ENCODE results near the gene TRIM56.
"Not testable (repeated sequence)": the region's sequence is repeated elsewhere in the genome, so short reads cannot be mapped to it uniquely, and the experiment has no call there.

Gene TRIM56

DNA sequence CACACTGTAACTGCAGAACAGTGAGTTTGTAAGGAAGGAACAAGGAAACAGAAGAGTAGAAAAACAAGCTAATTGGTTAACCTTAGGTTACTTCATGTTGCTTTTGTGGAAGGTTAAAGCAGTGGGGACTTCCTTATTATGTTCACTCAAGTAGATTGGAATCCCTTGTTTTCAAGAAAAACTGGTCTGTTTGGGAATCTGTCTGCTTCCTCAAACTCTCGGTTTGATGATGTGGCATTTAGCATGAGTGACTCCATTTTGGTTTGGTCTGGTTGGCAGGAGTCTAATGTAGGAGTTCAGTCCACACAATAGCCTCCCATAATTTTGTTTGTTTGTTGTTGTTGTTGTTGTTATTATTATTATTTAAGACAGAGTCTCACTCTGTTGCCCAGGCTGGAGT is 3.8 kb upstream of the TRIM56 start:
- in situ Hi-C loops (cut with HindIII; ENCODE audit: low sequenced_read_pairs), result no loop called here
- H3K4me3 ChIP-seq (ENCODE audit: low read depth, low read length), result no peak overlapping the region
- no peak for DNase-seq (ENCODE audit: low read depth, low spot score)
- TF ChIP-seq, protein P1, sequence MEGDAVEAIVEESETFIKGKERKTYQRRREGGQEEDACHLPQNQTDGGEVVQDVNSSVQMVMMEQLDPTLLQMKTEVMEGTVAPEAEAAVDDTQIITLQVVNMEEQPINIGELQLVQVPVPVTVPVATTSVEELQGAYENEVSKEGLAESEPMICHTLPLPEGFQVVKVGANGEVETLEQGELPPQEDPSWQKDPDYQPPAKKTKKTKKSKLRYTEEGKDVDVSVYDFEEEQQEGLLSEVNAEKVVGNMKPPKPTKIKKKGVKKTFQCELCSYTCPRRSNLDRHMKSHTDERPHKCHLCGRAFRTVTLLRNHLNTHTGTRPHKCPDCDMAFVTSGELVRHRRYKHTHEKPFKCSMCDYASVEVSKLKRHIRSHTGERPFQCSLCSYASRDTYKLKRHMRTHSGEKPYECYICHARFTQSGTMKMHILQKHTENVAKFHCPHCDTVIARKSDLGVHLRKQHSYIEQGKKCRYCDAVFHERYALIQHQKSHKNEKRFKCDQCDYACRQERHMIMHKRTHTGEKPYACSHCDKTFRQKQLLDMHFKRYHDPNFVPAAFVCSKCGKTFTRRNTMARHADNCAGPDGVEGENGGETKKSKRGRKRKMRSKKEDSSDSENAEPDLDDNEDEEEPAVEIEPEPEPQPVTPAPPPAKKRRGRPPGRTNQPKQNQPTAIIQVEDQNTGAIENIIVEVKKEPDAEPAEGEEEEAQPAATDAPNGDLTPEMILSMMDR (IDR thresholded peaks at IDR 0.05; ENCODE audit: low read depth, low read length), result no peak

DNA sequence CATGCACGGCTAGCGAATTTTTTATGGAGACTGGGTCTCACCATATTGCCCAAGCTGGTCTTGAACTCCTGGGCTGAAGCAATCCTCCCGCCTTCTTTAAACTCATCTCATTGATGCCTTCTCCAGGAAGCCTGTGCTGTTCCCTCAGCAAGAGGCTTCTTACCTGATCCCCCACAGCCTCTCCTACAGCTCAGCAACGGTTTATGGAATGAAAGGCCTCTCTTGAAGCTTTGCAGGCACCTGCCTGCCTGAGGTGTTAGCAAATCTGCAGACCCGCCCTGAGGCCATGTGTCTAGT is 468 bp upstream of the TRIM56 start:
- no peak for DNase-seq (ENCODE audit: low read depth, low spot score)
- H3K4me3 ChIP-seq (ENCODE audit: low read depth, low read length), result no peak overlapping the region
- TF ChIP-seq, protein P1 (IDR thresholded peaks at IDR 0.05; ENCODE audit: low read depth, low read length), result no peak
- in situ Hi-C loops (cut with HindIII; ENCODE audit: low sequenced_read_pairs), result no loop called here

DNA sequence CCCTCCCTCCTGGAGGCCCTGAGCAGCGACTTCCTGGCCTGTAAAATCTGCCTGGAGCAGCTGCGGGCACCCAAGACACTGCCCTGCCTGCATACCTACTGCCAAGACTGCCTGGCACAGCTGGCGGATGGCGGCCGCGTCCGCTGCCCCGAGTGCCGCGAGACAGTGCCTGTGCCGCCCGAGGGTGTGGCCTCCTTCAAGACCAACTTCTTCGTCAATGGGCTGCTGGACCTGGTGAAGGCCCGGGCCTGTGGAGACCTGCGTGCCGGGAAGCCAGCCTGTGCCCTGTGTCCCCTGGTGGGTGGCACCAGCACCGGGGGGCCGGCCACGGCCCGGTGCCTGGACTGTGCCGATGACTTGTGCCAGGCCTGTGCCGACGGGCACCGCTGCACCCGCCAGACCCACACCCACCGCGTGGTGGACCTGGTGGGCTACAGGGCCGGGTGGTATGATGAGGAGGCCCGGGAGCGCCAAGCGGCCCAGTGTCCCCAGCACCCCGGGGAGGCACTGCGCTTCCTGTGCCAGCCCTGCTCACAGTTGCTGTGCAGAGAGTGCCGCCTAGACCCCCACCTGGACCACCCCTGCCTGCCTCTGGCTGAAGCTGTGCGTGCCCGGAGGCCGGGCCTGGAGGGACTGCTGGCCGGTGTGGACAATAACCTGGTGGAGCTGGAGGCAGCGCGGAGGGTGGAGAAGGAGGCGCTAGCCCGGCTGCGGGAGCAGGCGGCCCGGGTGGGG is 2.2 kb downstream of the TRIM56 start:
- TF ChIP-seq, protein P1 (IDR thresholded peaks at IDR 0.05; ENCODE audit: low read depth, low read length), result no peak
- H3K4me3 ChIP-seq (ENCODE audit: low read depth, low read length), result no peak overlapping the region
- in situ Hi-C loops (cut with HindIII; ENCODE audit: low sequenced_read_pairs), result no loop called here
- no peak for DNase-seq (ENCODE audit: low read depth, low spot score)

DNA sequence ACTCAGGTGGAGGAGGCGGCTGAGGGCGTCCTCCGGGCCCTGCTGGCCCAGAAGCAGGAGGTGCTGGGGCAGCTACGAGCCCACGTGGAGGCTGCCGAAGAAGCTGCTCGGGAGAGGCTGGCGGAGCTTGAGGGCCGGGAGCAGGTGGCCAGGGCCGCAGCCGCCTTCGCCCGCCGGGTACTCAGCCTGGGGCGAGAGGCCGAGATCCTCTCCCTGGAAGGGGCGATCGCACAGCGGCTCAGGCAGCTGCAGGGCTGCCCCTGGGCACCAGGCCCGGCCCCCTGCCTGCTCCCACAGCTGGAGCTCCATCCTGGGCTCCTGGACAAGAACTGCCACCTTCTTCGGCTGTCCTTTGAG is 2.8 kb downstream of the TRIM56 start:
- no peak overlapping the region for H3K4me3 ChIP-seq (ENCODE audit: low read depth, low read length)
- TF ChIP-seq, protein P1 (IDR thresholded peaks at IDR 0.05; ENCODE audit: low read depth, low read length), result no peak
- in situ Hi-C loops (cut with HindIII; ENCODE audit: low sequenced_read_pairs), result no loop called here
- DNase-seq (ENCODE audit: low read depth, low spot score), result no peak

DNA sequence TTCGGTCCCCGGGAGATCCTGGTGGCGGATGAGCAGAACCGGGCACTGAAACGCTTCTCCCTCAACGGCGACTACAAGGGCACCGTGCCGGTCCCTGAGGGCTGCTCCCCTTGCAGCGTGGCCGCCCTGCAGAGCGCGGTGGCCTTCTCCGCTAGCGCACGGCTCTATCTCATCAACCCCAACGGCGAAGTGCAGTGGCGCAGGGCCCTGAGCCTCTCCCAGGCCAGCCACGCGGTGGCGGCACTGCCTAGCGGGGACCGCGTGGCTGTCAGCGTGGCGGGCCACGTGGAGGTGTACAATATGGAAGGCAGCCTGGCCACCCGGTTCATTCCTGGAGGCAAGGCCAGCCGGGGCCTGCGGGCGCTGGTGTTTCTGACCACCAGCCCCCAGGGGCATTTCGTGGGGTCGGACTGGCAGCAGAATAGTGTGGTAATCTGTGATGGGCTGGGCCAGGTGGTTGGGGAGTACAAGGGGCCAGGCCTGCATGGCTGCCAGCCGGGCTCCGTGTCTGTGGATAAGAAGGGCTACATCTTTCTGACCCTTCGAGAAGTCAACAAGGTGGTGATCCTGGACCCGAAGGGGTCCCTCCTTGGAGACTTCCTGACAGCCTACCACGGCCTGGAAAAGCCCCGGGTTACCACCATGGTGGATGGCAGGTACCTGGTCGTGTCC is 3.7 kb downstream of the TRIM56 start:
- in situ Hi-C loops (cut with HindIII; ENCODE audit: low sequenced_read_pairs), result no loop called here
- TF ChIP-seq, protein P1 (IDR thresholded peaks at IDR 0.05; ENCODE audit: low read depth, low read length), result no peak
- H3K4me3 ChIP-seq (ENCODE audit: low read depth, low read length), result no peak overlapping the region
- DNase-seq (ENCODE audit: low read depth, low spot score), result no peak

DNA sequence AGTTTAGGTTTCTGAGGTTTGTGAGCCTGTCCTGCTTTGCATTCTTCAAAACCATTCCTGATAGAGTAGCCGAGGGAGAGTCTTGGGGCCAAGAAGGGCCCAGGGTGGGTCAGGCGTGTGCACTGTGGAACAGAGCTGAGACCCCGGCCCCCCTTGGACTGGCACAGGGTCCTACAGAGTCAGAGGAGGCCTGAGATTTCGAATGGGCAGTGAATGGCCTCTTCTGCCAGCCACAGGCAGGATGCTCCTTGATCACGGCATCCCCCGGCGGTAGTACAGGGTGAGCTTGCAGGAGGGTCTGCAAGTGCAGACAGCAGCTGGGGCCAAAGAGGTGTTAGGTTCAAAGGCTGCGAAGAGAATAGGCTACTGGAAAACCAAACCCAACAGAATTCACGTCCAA is 4.6 kb downstream of the TRIM56 start:
- in situ Hi-C loops (cut with HindIII; ENCODE audit: low sequenced_read_pairs), result no loop called here
- TF ChIP-seq, protein P1 (IDR thresholded peaks at IDR 0.05; ENCODE audit: low read depth, low read length), result no peak
- no peak overlapping the region for H3K4me3 ChIP-seq (ENCODE audit: low read depth, low read length)
- no peak for DNase-seq (ENCODE audit: low read depth, low spot score)

DNA sequence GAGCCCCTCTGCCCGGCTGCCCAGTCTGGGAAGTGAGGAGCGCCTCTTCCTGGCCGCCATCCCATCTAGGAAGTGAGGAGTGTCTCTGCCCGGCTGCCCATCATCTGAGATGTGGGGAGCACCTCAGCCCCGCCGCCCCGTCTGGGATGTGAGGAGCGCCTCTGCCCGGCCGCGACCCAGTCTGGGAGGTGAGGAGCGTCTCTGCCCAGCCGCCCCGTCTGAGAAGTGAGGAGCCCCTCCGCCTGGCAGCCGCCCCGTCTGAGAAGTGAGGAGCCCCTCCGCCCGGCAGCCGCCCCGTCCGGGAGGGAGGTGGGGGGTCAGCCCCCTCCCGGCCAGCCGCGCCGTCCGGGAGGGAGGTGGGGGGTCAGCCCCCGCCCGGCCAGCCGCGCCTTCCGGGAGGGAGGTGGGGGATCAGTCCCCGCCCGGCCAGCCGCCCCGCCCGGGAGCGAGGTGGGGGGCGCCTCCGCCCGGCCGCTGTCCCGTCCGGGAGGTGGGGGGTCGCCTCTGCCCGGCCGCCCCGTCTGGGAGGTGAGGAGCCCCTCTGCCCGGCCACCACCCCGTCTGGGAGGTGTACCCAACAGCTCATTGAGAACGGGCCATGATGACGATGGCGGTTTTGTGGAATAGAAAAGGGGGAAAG is 7.1 kb downstream of the TRIM56 start:
- H3K4me3 ChIP-seq (ENCODE audit: low read depth, low read length); DNase-seq (ENCODE audit: low read depth, low spot score); in situ Hi-C loops (cut with HindIII; ENCODE audit: low sequenced_read_pairs): not testable (repeated sequence)
